Bronchial epithelial cell (primary cell): Measurements from ENCODE around the gene TMEM242. TPM values are rescaled to one million over a fixed set of nuclear protein-coding genes. Genes with fewer than 3 reads are reported as not detected.

Experiments
- DNase-seq: peaks from one replicate; pipeline ENCODE4 v3.0.0-alpha.2; 2010; ENCODE audit warnings: low read depth
- FAIRE-seq: peaks from 2 replicates; lab custom pipeline; 2011; peaks lifted over from hg19 to GRCh38; lab: Jason Lieb, UNC
- H3K27me3 ChIP-seq: 2 replicates; pipeline ENCODE4 v1.5.1; 2011; ENCODE audit warnings: low read length; ENCODE audit not compliant: control insufficient read depth, insufficient read depth
- H3K36me3 ChIP-seq: 2 replicates; pipeline ENCODE4 v1.5.1; 2011; ENCODE audit warnings: low read length; ENCODE audit not compliant: control insufficient read depth, insufficient read depth
- H3K4me3 ChIP-seq: 2 replicates; pipeline ENCODE4 v1.5.1; 2011; ENCODE audit warnings: mild to moderate bottlenecking, low read depth, low read length, control low read depth
- CTCF ChIP-seq: IDR thresholded peaks from 2 replicates; pipeline ENCODE4 v1.5.1; 2011; ENCODE audit warnings: mild to moderate bottlenecking, moderate library complexity, low read length, control low read depth, inconsistent platforms; ENCODE audit not compliant: insufficient read depth, severe bottlenecking
- total RNA-seq: library from RNA; depleted of rRNA; stranded (reverse); fragments of >200 nt; gene quantifications from 2 replicates; pipeline ENCODE4 v1.2.1, GENCODE V29; 2014

Gene TMEM242
- total RNA-seq, 1 donor from 2014 or later, result 7.1 TPM

- peak overlapping the region; percentile 67 for H3K4me3 ChIP-seq
- FAIRE-seq, result no peak
Observed at GRCh38 chr6:157323966-157324300, 614 bp upstream of the TMEM242 start.

GRCh38 chr6:157322792-157323254 is 496 bp downstream of the TMEM242 start:
- FAIRE-seq, result no peak
- no peaks in the 10 kb centered on the region for H3K27me3 ChIP-seq

More at GRCh38 chr6:157323966-157324300, 614 bp upstream of the TMEM242 start:
- TF ChIP-seq CTCF, result peak; percentile 31
- DNase-seq, result peak; percentile 72
- H3K36me3 ChIP-seq, result no peaks in the 10 kb centered on the region
- no peaks in the 10 kb centered on the region for H3K27me3 ChIP-seq

GRCh38 chr6:157316871-157317814 is 6.2 kb downstream of the TMEM242 start:
- no peak overlapping the region for H3K4me3 ChIP-seq
- H3K36me3 ChIP-seq, result peaks cover 10% of the 10 kb centered on the region
- no peak for FAIRE-seq
- TF ChIP-seq CTCF, result no peak
- DNase-seq, result peak; percentile 98
- H3K27me3 ChIP-seq, result no peaks in the 10 kb centered on the region

More at GRCh38 chr6:157322792-157323254, 496 bp downstream of the TMEM242 start:
- DNase-seq, result no peak
- no peak for TF ChIP-seq CTCF
- H3K36me3 ChIP-seq, result no peaks in the 10 kb centered on the region
- H3K4me3 ChIP-seq, result peak overlapping the region; percentile 67

GRCh38 chr6:157314705-157315321 is 8.5 kb downstream of the TMEM242 start:
- DNase-seq (peak; percentile 74), FAIRE-seq (no peak)
- peak; percentile 63 for TF ChIP-seq CTCF
- Histone ChIP-seq H3K4me3 (no peak overlapping the region), H3K36me3 (peaks cover 14% of the 10 kb centered on the region), H3K27me3 (no peaks in the 10 kb centered on the region)

- no peak for DNase-seq
- Histone ChIP-seq H3K36me3 (peaks cover 14% of the 10 kb centered on the region), H3K27me3 (no peaks in the 10 kb centered on the region), H3K4me3 (no peak overlapping the region)
- no peak for TF ChIP-seq CTCF
- peak; percentile 91 for FAIRE-seq
Observed at GRCh38 chr6:157313531-157314467, 9.5 kb downstream of the TMEM242 start.
